Mesenchymal stem cell (in vitro differentiated cells and primary cell): Measurements from ENCODE around the gene IFNG.
"Not testable (repeated sequence)": the region's sequence is repeated elsewhere in the genome, so short reads cannot be mapped to it uniquely, and the experiment has no call there.

ENCODE experiments used
- DNase-seq: peaks from one replicate; pipeline ENCODE4 v3.0.0-alpha.2; 2013
- H2AFZ ChIP-seq: one replicate; pipeline ENCODE4 v1.6.1; 2013; ENCODE audit warnings: low read depth, mild to moderate bottlenecking, control low read depth, inconsistent platforms, low read length, moderate library complexity
- H2AK5ac ChIP-seq: 2 replicates; pipeline ENCODE4 v1.6.1; 2013; ENCODE audit warnings: low read length, moderate library complexity, mild to moderate bottlenecking, inconsistent platforms; ENCODE audit not compliant: severe bottlenecking
- H2BK120ac ChIP-seq: one replicate; pipeline ENCODE4 v1.6.1; 2013; ENCODE audit warnings: low read depth, mild to moderate bottlenecking, inconsistent platforms, low read length, moderate library complexity
- H2BK12ac ChIP-seq, 2 experiments: one replicate each; pipeline ENCODE4 v1.6.1; 2013; ENCODE audit warnings: inconsistent platforms in 2 of 2, low read length in 2 of 2, mild to moderate bottlenecking in 2 of 2, moderate library complexity in 2 of 2, control low read depth in 1 of 2
- H2BK15ac ChIP-seq: one replicate; pipeline ENCODE4 v1.6.1; 2013; ENCODE audit warnings: mild to moderate bottlenecking, low read depth, inconsistent platforms; ENCODE audit not compliant: poor library complexity, severe bottlenecking
- H2BK5ac ChIP-seq: 2 replicates; pipeline ENCODE4 v1.6.1; 2013; ENCODE audit warnings: low read depth, mild to moderate bottlenecking, low read length, control low read depth, inconsistent platforms; ENCODE audit not compliant: poor library complexity, severe bottlenecking
- H3K14ac ChIP-seq, 2 experiments: one replicate each; pipeline ENCODE4 v1.6.1; 2013; ENCODE audit warnings: inconsistent platforms in 2 of 2, low read length in 2 of 2, control low read depth in 1 of 2, mild to moderate bottlenecking in 1 of 2, moderate library complexity in 1 of 2
- H3K18ac ChIP-seq, 2 experiments: one replicate each; pipeline ENCODE4 v1.6.1; 2013; ENCODE audit warnings: inconsistent platforms in 2 of 2, low read length in 2 of 2, control low read depth in 1 of 2, low read depth in 1 of 2, mild to moderate bottlenecking in 1 of 2
- H3K23ac ChIP-seq, 2 experiments: one replicate each; pipeline ENCODE4 v1.6.1; 2013; ENCODE audit warnings: inconsistent platforms in 2 of 2, low read length in 2 of 2, mild to moderate bottlenecking in 2 of 2, moderate library complexity in 2 of 2, control low read depth in 1 of 2
- H3K27ac ChIP-seq: 2 replicates; pipeline ENCODE4 v1.5.1; 2013; ENCODE audit warnings: mild to moderate bottlenecking, moderate library complexity, low read length, control low read depth, inconsistent platforms; ENCODE audit not compliant: poor library complexity, severe bottlenecking
- H3K27me3 ChIP-seq, 2 experiments: 2 replicates each; pipeline versions ENCODE4 v1.6.1 to v1.7.0; 2013; ENCODE audit warnings: low read length in 2 of 2, mild to moderate bottlenecking in 2 of 2, moderate library complexity in 2 of 2, control low read depth in 1 of 2, inconsistent platforms in 1 of 2; ENCODE audit not compliant: control insufficient read depth in 1 of 2, insufficient read depth in 1 of 2
- H3K36me3 ChIP-seq, 2 experiments: 2 replicates each; pipeline versions ENCODE4 v1.6.1 to v1.7.0; 2013; ENCODE audit warnings: low read length in 2 of 2, control low read depth in 1 of 2, inconsistent platforms in 1 of 2, low read depth in 1 of 2, mild to moderate bottlenecking in 1 of 2; ENCODE audit not compliant: insufficient read depth in 2 of 2, control insufficient read depth in 1 of 2
- H3K4ac ChIP-seq, 2 experiments: one replicate each; pipeline ENCODE4 v1.6.1; 2013; ENCODE audit warnings: inconsistent platforms in 2 of 2, low read length in 2 of 2, mild to moderate bottlenecking in 2 of 2, moderate library complexity in 2 of 2, control low read depth in 1 of 2, low read depth in 1 of 2
- H3K4me1 ChIP-seq: 2 replicates; pipeline ENCODE4 v1.6.1; 2013; ENCODE audit warnings: low read depth, low read length, control low read depth; ENCODE audit not compliant: control insufficient read depth, insufficient read depth
- H3K4me2 ChIP-seq: 2 replicates; pipeline ENCODE4 v1.6.1; 2013; ENCODE audit warnings: low read length, mild to moderate bottlenecking, inconsistent platforms; ENCODE audit not compliant: poor library complexity, severe bottlenecking
- H3K4me3 ChIP-seq, 2 experiments: 2 replicates each; pipeline versions ENCODE4 v1.5.1 to v1.7.0; 2013; ENCODE audit warnings: low read length in 2 of 2, mild to moderate bottlenecking in 2 of 2, control low read depth in 1 of 2, low read depth in 1 of 2; ENCODE audit not compliant: insufficient read depth in 1 of 2
- H3K79me1 ChIP-seq: replicated peaks from 2 replicates; pipeline ENCODE4 v1.6.1; 2013; ENCODE audit warnings: mild to moderate bottlenecking, control low read depth, low read length, inconsistent platforms; ENCODE audit not compliant: poor library complexity, severe bottlenecking
- H3K9ac ChIP-seq: 2 replicates; pipeline ENCODE4 v1.7.0; 2013; ENCODE audit warnings: mild to moderate bottlenecking, low read length, moderate library complexity
- H3K9me3 ChIP-seq: 2 replicates; pipeline ENCODE4 v1.7.0; 2013; ENCODE audit warnings: mild to moderate bottlenecking, low read length; ENCODE audit not compliant: control insufficient read depth
- H4K8ac ChIP-seq: one replicate; pipeline ENCODE4 v1.6.1; 2013; ENCODE audit warnings: inconsistent platforms, mild to moderate bottlenecking, low read length, moderate library complexity
- H4K91ac ChIP-seq: one replicate; pipeline ENCODE4 v1.6.1; 2013; ENCODE audit warnings: mild to moderate bottlenecking, low read length, inconsistent platforms
- WGBS: methylation state at CpG from one replicate; pipeline ENCODE4 v1.1.7; 2013; ENCODE audit warnings: mixed read lengths; 5-methylcytosine and 5-hydroxymethylcytosine counted together

Gene IFNG

GRCh38 chr12:68175557-68176061, 16.1 kb upstream of the IFNG start:
- H2BK5ac ChIP-seq = no peak overlapping the region
- no peak overlapping the region for H3K4me2 ChIP-seq
- H3K18ac ChIP-seq = no peak overlapping the region
- H2AK5ac ChIP-seq = no peak overlapping the region
- no peaks in the 10 kb centered on the region for H3K36me3 ChIP-seq
- no peak for DNase-seq
- H3K27me3 ChIP-seq = peaks cover 0 to 29% of the 10 kb centered on the region in 2 experiments
- H3K79me1 ChIP-seq = no peaks in the 10 kb centered on the region
- no peak overlapping the region for H3K4ac ChIP-seq
- no peaks in the 10 kb centered on the region for H3K9me3 ChIP-seq
- H2BK12ac ChIP-seq = no peak overlapping the region
- no peak overlapping the region for H4K8ac ChIP-seq
- WGBS = 61% methylated on average over 4 of the region's 4 CpGs
- no peaks in the 10 kb centered on the region for H3K4me1 ChIP-seq
- H3K4me3 ChIP-seq = no peak overlapping the region
- no peak overlapping the region for H4K91ac ChIP-seq
- no peak overlapping the region for H3K27ac ChIP-seq
- no peak overlapping the region for H3K9ac ChIP-seq
- no peak overlapping the region for H2BK15ac ChIP-seq
- H3K14ac ChIP-seq = no peak overlapping the region
- no peak overlapping the region for H3K23ac ChIP-seq
- no peak overlapping the region for H2BK120ac ChIP-seq
- H2AFZ ChIP-seq = no peak overlapping the region

- H3K27me3 ChIP-seq = peaks cover 0 to 28% of the 10 kb centered on the region in 2 experiments
- not testable (repeated sequence) for H3K27ac ChIP-seq, H3K23ac ChIP-seq, H3K79me1 ChIP-seq, H3K9ac ChIP-seq, H3K4me3 ChIP-seq, H3K18ac ChIP-seq, H4K91ac ChIP-seq, H3K14ac ChIP-seq, H3K4ac ChIP-seq, H2BK15ac ChIP-seq, H2BK5ac ChIP-seq, DNase-seq, H2BK120ac ChIP-seq, H2AK5ac ChIP-seq, H2AFZ ChIP-seq, H4K8ac ChIP-seq, H3K4me1 ChIP-seq, H3K9me3 ChIP-seq, H3K36me3 ChIP-seq, H2BK12ac ChIP-seq, H3K4me2 ChIP-seq
- no CpG with 5 or more reads among the region's 3 CpGs for WGBS
Measured at GRCh38 chr12:68174761-68175160, 15.2 kb upstream of the IFNG start.

- Histone ChIP-seq H4K8ac (no peak overlapping the region), H2BK15ac (no peak overlapping the region), H3K27me3 (peaks cover 0 to 33% of the 10 kb centered on the region in 2 experiments), H3K14ac (no peak overlapping the region), H2AFZ (no peak overlapping the region), H2BK12ac (no peak overlapping the region), H3K27ac (no peak overlapping the region), H3K79me1 (no peaks in the 10 kb centered on the region), H3K18ac (no peak overlapping the region), H2AK5ac (no peak overlapping the region), H3K9me3 (no peaks in the 10 kb centered on the region), H3K36me3 (no peaks in the 10 kb centered on the region), H3K4me2 (no peak overlapping the region), H4K91ac (no peak overlapping the region), H3K9ac (no peak overlapping the region), H3K4ac (no peak overlapping the region), H3K4me3 (no peak overlapping the region), H2BK120ac (no peak overlapping the region), H3K4me1 (no peaks in the 10 kb centered on the region), H2BK5ac (no peak overlapping the region), H3K23ac (no peak overlapping the region)
- no peak for DNase-seq
Measured at GRCh38 chr12:68173792-68174191, 14.3 kb upstream of the IFNG start.

- H2AFZ ChIP-seq = no peak overlapping the region
- H2BK12ac ChIP-seq = no peak overlapping the region
- H3K14ac ChIP-seq = no peak overlapping the region
- no peak overlapping the region for H3K4me3 ChIP-seq
- H3K23ac ChIP-seq = no peak overlapping the region
- H3K27me3 ChIP-seq = peaks cover 0 to 8% of the 10 kb centered on the region in 2 experiments
- no peak overlapping the region for H3K4ac ChIP-seq
- H3K9ac ChIP-seq = no peak overlapping the region
- no peak overlapping the region for H2BK15ac ChIP-seq
- H3K18ac ChIP-seq = no peak overlapping the region
- H2BK120ac ChIP-seq = no peak overlapping the region
- no peak overlapping the region for H4K91ac ChIP-seq
- H3K36me3 ChIP-seq = no peaks in the 10 kb centered on the region
- H2BK5ac ChIP-seq = no peak overlapping the region
- no peaks in the 10 kb centered on the region for H3K9me3 ChIP-seq
- H3K27ac ChIP-seq = no peak overlapping the region
- no peaks in the 10 kb centered on the region for H3K79me1 ChIP-seq
- no peak overlapping the region for H3K4me2 ChIP-seq
- no peak for DNase-seq
- 83% methylated on average over 2 of the region's 2 CpGs for WGBS
- H4K8ac ChIP-seq = no peak overlapping the region
- no peak overlapping the region for H2AK5ac ChIP-seq
- H3K4me1 ChIP-seq = no peaks in the 10 kb centered on the region
Measured at GRCh38 chr12:68170726-68171125, 11.2 kb upstream of the IFNG start.
